ENCODE results near the gene C10orf62. TPM values are rescaled to one million over a fixed set of nuclear protein-coding genes. Genes with fewer than 3 reads are reported as not detected.

The C10orf62 gene
- total and polyA plus RNA-seq, 8 donors = 0.14 to 0.15 TPM; not detected in 6

DNA sequence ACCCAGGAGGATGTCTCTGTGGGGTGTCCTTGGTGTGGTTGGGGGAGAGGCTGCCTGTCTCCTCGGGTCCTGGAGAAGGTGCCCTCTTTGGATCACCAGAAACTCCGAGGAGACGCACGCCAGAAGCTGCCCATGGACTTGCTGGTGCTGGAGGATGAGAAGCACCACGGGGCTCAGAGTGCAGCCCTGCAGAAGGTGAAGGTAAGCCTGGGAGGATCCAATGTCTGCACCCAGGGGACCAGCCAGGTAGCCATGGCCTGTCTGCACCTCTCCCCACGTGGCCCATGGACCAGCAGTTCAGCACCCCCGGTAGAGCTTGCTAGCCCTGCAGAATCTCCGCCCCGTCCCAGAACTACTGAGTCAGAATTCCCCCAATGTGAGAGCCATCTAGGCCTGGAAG lies 11.8 kb upstream of the C10orf62 start:
- Histone ChIP-seq H3K4me3 (no peak overlapping the region), H3K27ac (no peak overlapping the region), H3K4me1 (peaks cover 0 to 8% of the 10 kb centered on the region in 2 donors), H3K9me3 (no peaks in the 10 kb centered on the region), H3K36me3 (no peaks in the 10 kb centered on the region), H3K27me3 (peaks cover 0 to 13% of the 10 kb centered on the region in 2 donors)
- intact Hi-C loops (cut with DNase I) = no loop called here
- ATAC-seq (no peak), DNase-seq (no peak)
- TF ChIP-seq, protein P1, sequence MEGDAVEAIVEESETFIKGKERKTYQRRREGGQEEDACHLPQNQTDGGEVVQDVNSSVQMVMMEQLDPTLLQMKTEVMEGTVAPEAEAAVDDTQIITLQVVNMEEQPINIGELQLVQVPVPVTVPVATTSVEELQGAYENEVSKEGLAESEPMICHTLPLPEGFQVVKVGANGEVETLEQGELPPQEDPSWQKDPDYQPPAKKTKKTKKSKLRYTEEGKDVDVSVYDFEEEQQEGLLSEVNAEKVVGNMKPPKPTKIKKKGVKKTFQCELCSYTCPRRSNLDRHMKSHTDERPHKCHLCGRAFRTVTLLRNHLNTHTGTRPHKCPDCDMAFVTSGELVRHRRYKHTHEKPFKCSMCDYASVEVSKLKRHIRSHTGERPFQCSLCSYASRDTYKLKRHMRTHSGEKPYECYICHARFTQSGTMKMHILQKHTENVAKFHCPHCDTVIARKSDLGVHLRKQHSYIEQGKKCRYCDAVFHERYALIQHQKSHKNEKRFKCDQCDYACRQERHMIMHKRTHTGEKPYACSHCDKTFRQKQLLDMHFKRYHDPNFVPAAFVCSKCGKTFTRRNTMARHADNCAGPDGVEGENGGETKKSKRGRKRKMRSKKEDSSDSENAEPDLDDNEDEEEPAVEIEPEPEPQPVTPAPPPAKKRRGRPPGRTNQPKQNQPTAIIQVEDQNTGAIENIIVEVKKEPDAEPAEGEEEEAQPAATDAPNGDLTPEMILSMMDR (IDR thresholded peaks at IDR 0.05) = no peak

DNA sequence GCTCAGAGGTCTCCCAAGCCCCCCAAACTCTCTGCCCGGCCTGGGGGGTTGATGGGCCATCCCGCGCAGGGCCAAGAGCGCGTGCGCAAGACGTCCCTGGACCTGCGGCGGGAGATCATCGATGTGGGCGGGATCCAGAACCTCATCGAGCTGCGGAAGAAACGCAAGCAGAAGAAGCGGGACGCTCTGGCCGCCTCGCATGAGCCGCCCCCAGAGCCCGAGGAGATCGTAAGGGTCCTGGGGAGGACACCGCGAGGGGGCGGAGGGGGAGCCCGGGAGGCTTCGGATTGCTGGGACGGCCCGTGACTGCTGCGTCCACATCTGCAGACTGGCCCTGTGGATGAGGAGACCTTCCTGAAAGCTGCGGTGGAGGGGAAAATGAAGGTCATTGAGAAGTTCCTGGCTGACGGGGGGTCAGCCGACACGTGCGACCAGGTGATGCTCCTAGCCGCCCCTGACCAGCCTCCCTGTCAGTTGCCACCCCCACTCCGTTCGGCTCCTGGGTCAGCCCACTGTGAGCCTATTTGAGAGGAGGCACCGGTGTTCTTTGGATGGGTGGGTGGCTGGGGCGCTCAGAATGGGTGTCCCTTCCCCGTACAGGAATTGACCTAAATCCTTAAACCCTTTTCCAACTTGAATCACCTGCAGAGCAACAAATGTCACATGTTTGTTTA lies 11.2 kb upstream of the C10orf62 start:
- no peak for ATAC-seq

DNA sequence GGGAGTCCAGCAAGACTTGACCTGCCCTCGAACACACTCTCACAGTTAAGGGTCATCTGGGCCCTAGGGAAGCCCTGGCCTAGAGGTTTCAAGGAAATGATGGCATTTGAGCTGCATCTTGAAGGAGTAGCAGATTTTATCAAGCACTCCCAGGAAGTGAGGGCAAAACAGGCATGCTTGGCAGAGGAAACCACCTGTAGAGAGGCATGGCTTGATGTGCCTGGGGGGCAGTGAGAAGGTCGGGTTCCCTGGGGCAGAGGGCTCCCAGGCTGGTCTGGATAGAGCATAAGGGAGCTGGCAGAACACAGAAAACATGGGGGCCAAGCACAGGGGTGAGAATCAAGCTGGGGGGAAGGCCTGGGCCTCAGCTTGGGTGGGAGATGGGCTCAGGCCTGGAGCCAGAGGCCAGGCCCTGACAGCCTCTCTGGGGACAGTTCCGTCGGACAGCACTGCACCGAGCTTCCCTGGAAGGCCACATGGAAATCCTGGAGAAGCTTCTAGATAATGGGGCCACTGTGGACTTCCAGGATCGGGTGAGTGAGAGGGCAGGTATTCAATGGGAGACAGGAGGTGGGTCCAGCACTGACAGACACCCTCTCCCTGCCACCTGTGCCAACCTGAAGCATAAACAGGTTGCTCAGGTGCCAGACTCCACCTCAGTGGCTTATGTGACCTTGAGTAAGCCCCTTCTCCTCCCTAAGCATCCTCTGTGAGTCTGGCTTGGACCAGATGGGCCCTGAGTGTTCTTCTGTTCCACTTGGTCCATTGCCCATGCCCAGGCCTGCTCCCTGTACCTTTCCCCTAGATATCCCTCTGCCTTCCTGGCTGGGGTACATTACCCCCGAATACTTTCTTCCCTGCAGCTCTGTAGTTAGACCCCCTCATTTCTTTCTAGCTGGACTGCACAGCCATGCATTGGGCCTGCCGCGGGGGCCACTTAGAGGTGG lies 8.8 kb upstream of the C10orf62 start:
- no peaks in the 10 kb centered on the region for H3K36me3 ChIP-seq
- H3K27me3 ChIP-seq = peaks cover 0 to 13% of the 10 kb centered on the region in 2 donors
- TF ChIP-seq, protein P1 (IDR thresholded peaks at IDR 0.05) = no peak
- H3K4me3 ChIP-seq = no peak overlapping the region
- H3K4me1 ChIP-seq = no peaks in the 10 kb centered on the region
- ATAC-seq = no peak
- no peak overlapping the region for H3K27ac ChIP-seq
- DNase-seq = peak in 1 of 4 donors; percentile 53
- no peaks in the 10 kb centered on the region for H3K9me3 ChIP-seq
- intact Hi-C loops (cut with DNase I) = no loop called here

More for the DNA sequence above, 11.2 kb upstream of the C10orf62 start:
- Histone ChIP-seq H3K36me3 (no peaks in the 10 kb centered on the region), H3K9me3 (no peaks in the 10 kb centered on the region), H3K27me3 (peaks cover 0 to 13% of the 10 kb centered on the region in 2 donors), H3K4me3 (no peak overlapping the region), H3K27ac (no peak overlapping the region), H3K4me1 (peaks cover 0 to 8% of the 10 kb centered on the region in 2 donors)
- intact Hi-C loops (cut with DNase I) = no loop called here
- TF ChIP-seq, protein P1 (IDR thresholded peaks at IDR 0.05) = no peak
- DNase-seq = no peak

DNA sequence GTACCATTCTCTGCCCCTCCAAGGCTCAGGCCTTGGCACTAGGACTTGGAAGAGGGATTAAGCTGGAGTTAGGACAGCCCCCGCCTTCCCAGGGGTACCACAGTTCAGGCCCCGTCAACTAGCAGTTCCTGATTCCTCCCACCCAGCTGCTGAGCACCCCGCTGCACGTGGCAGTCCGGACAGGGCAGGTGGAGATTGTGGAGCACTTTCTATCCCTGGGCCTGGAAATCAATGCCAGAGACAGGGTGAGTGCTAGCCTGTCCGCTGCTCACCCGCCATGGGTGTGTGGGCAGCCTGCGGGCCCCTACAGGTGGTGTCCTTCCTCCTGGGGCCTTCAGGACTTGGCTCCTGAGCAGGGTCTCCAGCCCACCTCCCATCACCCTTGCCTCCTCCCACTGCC lies 7.4 kb upstream of the C10orf62 start:
- intact Hi-C loops (cut with DNase I) = no loop called here

More for the DNA sequence above, 7.4 kb upstream of the C10orf62 start:
- no peaks in the 10 kb centered on the region for H3K9me3 ChIP-seq
- no peaks in the 10 kb centered on the region for H3K36me3 ChIP-seq
- peak in 1 of 4 donors; percentile 24 for DNase-seq
- no peak overlapping the region for H3K27ac ChIP-seq
- TF ChIP-seq, protein P1 (IDR thresholded peaks at IDR 0.05) = no peak
- peaks cover 0 to 13% of the 10 kb centered on the region in 2 donors for H3K27me3 ChIP-seq
- no peaks in the 10 kb centered on the region for H3K4me1 ChIP-seq
- ATAC-seq = no peak
- H3K4me3 ChIP-seq = no peak overlapping the region

Data from left lung (tissue), 10 donors.